Bronchial epithelial cell (primary cell): ENCODE measurements around the gene SMYD2. TPM values are rescaled to one million over a fixed set of nuclear protein-coding genes. Genes with fewer than 3 reads are reported as not detected.

ENCODE experiments used
- DNase-seq: peaks from one replicate; pipeline ENCODE4 v3.0.0-alpha.2; 2010; ENCODE audit warnings: low read depth
- FAIRE-seq: peaks from 2 replicates; lab custom pipeline; 2011; peaks lifted over from hg19 to GRCh38; lab: Jason Lieb, UNC
- H3K27me3 ChIP-seq: 2 replicates; pipeline ENCODE4 v1.5.1; 2011; ENCODE audit warnings: low read length; ENCODE audit not compliant: control insufficient read depth, insufficient read depth
- H3K36me3 ChIP-seq: 2 replicates; pipeline ENCODE4 v1.5.1; 2011; ENCODE audit warnings: low read length; ENCODE audit not compliant: control insufficient read depth, insufficient read depth
- H3K4me3 ChIP-seq: 2 replicates; pipeline ENCODE4 v1.5.1; 2011; ENCODE audit warnings: mild to moderate bottlenecking, low read depth, low read length, control low read depth
- CTCF ChIP-seq: IDR thresholded peaks from 2 replicates; pipeline ENCODE4 v1.5.1; 2011; ENCODE audit warnings: mild to moderate bottlenecking, moderate library complexity, low read length, control low read depth, inconsistent platforms; ENCODE audit not compliant: insufficient read depth, severe bottlenecking
- total RNA-seq: library from RNA; depleted of rRNA; stranded (reverse); fragments of >200 nt; gene quantifications from 2 replicates; pipeline ENCODE4 v1.2.1, GENCODE V29; 2014

The SMYD2 gene
- total RNA-seq, 1 donor from 2014 or later = 58.4 TPM

GRCh38 chr1:214385428-214385827 is 104.5 kb downstream of the SMYD2 start:
- TF ChIP-seq CTCF = no peak
- H3K36me3 ChIP-seq = peaks cover 41% of the 10 kb centered on the region
- no peak for FAIRE-seq

GRCh38 chr1:214386333-214386732 is 105.4 kb downstream of the SMYD2 start:
- DNase-seq = no peak
- TF ChIP-seq CTCF = no peak
- H3K36me3 ChIP-seq = peaks cover 39% of the 10 kb centered on the region
- no peak overlapping the region for H3K4me3 ChIP-seq
- H3K27me3 ChIP-seq = no peaks in the 10 kb centered on the region
- FAIRE-seq = no peak

More at GRCh38 chr1:214385428-214385827, 104.5 kb downstream of the SMYD2 start:
- Histone ChIP-seq H3K4me3 (no peak overlapping the region), H3K27me3 (no peaks in the 10 kb centered on the region)
- DNase-seq = no peak
